Measurements from ENCODE around the gene MICA.
"Not testable (repeated sequence)": the region's sequence is repeated elsewhere in the genome, so short reads cannot be mapped to it uniquely, and the experiment has no call there.

MICA gene

DNA sequence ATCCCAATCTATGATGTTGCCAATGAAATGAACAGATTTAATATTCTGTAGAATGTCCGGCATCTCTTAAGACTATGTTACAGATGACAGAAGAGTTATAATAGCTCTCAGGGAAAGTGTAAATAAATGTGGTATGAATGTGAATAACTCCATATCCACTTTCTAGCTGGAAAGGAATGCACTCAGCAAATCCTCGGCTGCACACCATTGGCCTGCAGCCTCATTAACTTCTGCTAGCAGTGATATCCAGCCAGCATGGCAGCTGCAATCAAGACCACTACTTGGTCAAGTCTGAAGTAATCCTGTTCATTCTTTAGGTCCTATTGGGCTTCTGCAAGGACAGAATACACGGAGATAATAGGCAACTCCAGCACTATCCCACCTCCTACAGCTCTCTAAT lies 17.3 kb upstream of the MICA start:
- H3K9me3 ChIP-seq = no peaks in the 10 kb centered on the region
- TF ChIP-seq, protein P1, sequence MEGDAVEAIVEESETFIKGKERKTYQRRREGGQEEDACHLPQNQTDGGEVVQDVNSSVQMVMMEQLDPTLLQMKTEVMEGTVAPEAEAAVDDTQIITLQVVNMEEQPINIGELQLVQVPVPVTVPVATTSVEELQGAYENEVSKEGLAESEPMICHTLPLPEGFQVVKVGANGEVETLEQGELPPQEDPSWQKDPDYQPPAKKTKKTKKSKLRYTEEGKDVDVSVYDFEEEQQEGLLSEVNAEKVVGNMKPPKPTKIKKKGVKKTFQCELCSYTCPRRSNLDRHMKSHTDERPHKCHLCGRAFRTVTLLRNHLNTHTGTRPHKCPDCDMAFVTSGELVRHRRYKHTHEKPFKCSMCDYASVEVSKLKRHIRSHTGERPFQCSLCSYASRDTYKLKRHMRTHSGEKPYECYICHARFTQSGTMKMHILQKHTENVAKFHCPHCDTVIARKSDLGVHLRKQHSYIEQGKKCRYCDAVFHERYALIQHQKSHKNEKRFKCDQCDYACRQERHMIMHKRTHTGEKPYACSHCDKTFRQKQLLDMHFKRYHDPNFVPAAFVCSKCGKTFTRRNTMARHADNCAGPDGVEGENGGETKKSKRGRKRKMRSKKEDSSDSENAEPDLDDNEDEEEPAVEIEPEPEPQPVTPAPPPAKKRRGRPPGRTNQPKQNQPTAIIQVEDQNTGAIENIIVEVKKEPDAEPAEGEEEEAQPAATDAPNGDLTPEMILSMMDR (IDR thresholded peaks at IDR 0.05; ENCODE audit: low read depth, low read length) = no peak
- no peaks in the 10 kb centered on the region for H3K36me3 ChIP-seq
- peaks cover 44% of the 10 kb centered on the region for H3K27me3 ChIP-seq
- no peak for DNase-seq
- H3K4me1 ChIP-seq = no peaks in the 10 kb centered on the region
- no peak overlapping the region for H3K4me3 ChIP-seq (ENCODE audit: low read depth, low read length)

DNA sequence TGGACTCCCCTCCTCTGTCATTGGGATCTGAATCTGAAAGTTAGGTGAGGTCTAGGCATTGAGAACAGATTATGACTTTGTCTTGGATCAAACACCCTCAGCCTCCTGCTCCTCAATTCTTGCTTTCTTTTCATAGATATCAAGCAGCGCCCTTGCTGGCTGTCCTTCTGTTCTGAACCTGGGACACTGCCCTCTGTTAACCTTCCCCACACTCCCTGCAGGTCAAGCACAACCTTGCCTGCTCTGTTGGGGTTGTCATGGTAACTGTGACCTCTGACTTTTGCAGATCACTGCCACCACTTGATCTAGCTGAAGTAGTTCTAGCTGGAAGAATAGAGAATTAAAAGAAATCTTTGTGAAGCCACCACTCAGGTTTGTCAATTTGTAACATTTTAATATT lies 16.4 kb upstream of the MICA start:
- DNase-seq = no peak
- peaks cover 39% of the 10 kb centered on the region for H3K27me3 ChIP-seq
- H3K36me3 ChIP-seq = no peaks in the 10 kb centered on the region

DNA sequence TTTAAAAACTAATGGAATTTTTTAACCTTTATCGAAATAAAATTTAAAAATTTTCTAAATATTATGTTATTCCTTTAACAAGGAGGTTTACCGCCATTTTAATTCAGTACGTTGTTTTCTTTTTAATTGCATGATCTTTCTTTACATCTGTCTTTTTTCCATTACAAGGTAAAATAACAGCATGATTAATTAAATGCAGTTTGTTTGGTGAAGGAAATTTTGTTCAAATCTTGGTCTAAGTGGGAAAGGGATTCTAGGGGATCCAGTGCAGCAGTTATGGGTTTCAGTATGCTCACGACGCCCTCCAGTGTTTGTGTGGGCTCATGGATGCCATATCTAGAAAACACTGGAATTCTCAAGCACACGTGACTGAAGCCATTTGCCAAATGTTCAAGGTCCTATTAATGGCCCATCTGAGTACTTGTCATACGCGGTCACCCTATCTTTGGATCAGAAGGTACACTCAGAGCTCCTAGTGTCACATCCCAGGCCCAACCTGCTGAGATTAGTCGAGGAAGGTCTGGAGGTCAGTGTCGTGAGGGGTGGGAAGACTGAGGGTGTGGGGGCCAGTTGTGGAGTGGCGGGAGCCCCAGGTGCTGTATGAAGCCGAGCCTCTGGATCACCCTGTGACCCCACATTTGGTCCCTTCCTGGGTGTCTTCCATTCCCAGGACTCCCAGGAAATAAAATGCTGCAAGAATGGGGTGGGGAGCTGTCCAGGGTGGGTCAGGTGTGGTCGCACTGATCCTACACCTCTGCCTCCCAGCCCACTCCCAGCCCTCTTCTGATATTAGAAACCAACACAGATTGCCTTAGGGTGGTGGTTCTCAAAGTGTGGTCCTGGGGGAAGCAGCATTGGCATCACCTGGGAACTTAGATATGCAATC lies 14.2 kb upstream of the MICA start:
- H3K9me3 ChIP-seq; DNase-seq; H3K4me3 ChIP-seq (ENCODE audit: low read depth, low read length); H3K4me1 ChIP-seq; H3K36me3 ChIP-seq: not testable (repeated sequence)
- peaks cover 37% of the 10 kb centered on the region for H3K27me3 ChIP-seq

More for the DNA sequence above, 16.4 kb upstream of the MICA start:
- Histone ChIP-seq H3K4me1 (no peaks in the 10 kb centered on the region), H3K4me3 (ENCODE audit: low read depth, low read length) (no peak overlapping the region), H3K9me3 (no peaks in the 10 kb centered on the region)
- TF ChIP-seq, protein P1 (IDR thresholded peaks at IDR 0.05; ENCODE audit: low read depth, low read length) = no peak

DNA sequence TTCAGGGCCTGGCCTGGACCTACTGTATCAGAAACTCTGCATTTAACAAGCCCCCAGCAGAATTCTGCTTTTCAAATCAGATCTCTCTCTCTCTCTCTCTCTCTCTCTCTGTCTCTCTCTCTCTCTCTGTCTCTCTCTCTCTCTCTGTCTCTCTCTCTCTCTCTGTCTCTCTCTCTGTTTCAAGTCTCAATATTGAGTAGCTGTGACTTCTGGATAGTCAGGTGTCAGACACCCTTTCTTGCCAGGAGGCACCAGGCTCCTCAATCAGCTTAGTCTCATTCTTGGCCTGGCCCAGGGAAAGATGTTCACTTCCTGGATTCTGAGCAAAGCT lies 13.6 kb upstream of the MICA start:
- peaks cover 32% of the 10 kb centered on the region for H3K27me3 ChIP-seq
- not testable (repeated sequence) for DNase-seq; H3K4me1 ChIP-seq; H3K9me3 ChIP-seq; H3K4me3 ChIP-seq (ENCODE audit: low read depth, low read length); H3K36me3 ChIP-seq

DNA sequence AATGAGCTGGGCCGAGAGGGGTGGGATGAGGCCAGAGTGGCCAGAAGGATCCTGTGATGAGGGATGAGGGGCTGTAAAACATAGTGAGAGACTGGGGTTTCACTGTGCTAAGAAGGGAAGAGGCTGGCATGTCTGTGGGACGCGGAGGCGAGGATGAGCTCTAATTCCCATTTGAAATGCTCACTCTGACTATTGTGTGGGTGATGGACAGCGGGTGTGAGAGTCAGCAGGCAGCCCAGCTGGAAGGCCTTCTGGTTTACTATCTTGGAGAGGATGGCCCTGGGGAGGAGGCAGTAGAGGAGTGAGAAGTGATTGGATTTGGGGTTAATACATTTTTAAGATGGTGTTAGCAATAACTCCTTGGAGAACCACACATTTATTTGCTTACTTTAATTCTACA lies 9.5 kb upstream of the MICA start:
- Histone ChIP-seq H3K4me3 (ENCODE audit: low read depth, low read length) (no peak overlapping the region), H3K36me3 (no peaks in the 10 kb centered on the region), H3K4me1 (no peaks in the 10 kb centered on the region), H3K27me3 (peaks cover 27% of the 10 kb centered on the region), H3K9me3 (no peaks in the 10 kb centered on the region)
- no peak for DNase-seq
- TF ChIP-seq, protein P1 (IDR thresholded peaks at IDR 0.05; ENCODE audit: low read depth, low read length) = no peak

DNA sequence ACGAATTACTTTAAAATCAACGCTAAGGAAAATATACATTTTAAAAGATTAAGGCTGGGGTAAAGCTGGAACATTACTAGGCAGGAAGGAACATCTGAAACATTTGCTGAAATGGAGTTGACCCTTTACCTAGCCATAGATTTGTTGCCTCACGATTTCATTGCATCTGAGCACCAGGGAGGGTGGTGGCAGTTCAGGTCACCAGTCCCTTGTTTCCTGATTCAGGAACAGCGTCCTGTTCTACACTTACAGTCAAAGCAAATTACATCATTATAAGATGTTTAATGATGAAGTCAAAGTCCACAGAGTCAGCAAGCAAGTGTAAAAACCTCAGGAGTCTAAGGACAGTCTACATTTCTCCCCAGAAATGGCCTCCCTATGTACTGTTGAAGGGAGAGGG lies 9.0 kb upstream of the MICA start:
- no peak for DNase-seq
- H3K4me3 ChIP-seq (ENCODE audit: low read depth, low read length) = no peak overlapping the region
- no peaks in the 10 kb centered on the region for H3K36me3 ChIP-seq
- H3K27me3 ChIP-seq = peaks cover 32% of the 10 kb centered on the region
- H3K9me3 ChIP-seq = no peaks in the 10 kb centered on the region
- H3K4me1 ChIP-seq = no peaks in the 10 kb centered on the region
- TF ChIP-seq, protein P1 (IDR thresholded peaks at IDR 0.05; ENCODE audit: low read depth, low read length) = no peak

DNA sequence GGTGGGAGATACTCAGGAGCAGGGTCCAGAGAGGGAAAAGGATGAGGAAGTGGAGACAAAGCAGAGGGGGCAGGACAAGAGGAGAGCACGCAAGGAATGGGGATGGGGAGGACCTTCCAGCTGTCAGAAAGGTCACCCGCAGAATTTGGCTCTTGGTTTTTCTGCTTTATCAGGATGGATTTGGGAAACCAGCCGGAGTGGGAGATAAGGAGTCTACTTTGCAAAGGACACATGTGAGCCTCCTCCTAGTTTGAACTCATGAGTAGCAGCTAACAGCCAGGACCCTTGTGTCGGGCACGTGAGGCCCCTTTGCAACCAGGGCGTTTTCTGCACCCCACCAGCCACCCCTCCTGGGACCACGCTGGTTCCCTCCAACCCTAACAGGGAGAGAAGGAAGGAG lies 7.6 kb upstream of the MICA start:
- DNase-seq = no peak
- Histone ChIP-seq H3K27me3 (peaks cover 44% of the 10 kb centered on the region), H3K9me3 (no peaks in the 10 kb centered on the region), H3K4me3 (ENCODE audit: low read depth, low read length) (no peak overlapping the region), H3K4me1 (no peaks in the 10 kb centered on the region), H3K36me3 (no peaks in the 10 kb centered on the region)
- TF ChIP-seq, protein P1 (IDR thresholded peaks at IDR 0.05; ENCODE audit: low read depth, low read length) = no peak

Data from BE2C (cell line).